RWPE1 (cell line): ENCODE results near the gene ATL2.

Source experiments
- CTCF ChIA-PET: fragments of 350-600 bp; sonication (Branson Sonifier 250); formaldehyde crosslinking; extraction: SDS; loops from one replicate; lab custom pipeline; 2021; lab: Yijun Ruan, JAX
- POLR2A ChIA-PET: fragments of 400-600 bp; formaldehyde crosslinking; extraction: SDS; loops from one replicate; lab custom pipeline; 2020; ENCODE audit warnings: antibody characterized with exemption; ENCODE audit not compliant: low non-redundant PET; lab: Yijun Ruan, JAX
- DNase-seq: peaks from one replicate; pipeline ENCODE4 v3.0.0; 2012; ENCODE audit warnings: low spot score
- H3K27ac ChIP-seq: fragments of 450-650 bp; 2 replicates; pipeline ENCODE4 v1.5.1; 2017
- TF ChIP-seq, protein P1 (sequence below): fragments of 450-650 bp; conservative IDR thresholded peaks from 2 replicates; pipeline ENCODE4 v1.5.1; 2017; ENCODE audit warnings: low read depth, mild to moderate bottlenecking

Gene ATL2

GRCh38 chr2:38255211-38255610, 121.9 kb downstream of the ATL2 start:
- ChIA-PET CTCF (no interaction called here), POLR2A (no interaction called here)
- no peak for DNase-seq
- TF ChIP-seq, protein P1, sequence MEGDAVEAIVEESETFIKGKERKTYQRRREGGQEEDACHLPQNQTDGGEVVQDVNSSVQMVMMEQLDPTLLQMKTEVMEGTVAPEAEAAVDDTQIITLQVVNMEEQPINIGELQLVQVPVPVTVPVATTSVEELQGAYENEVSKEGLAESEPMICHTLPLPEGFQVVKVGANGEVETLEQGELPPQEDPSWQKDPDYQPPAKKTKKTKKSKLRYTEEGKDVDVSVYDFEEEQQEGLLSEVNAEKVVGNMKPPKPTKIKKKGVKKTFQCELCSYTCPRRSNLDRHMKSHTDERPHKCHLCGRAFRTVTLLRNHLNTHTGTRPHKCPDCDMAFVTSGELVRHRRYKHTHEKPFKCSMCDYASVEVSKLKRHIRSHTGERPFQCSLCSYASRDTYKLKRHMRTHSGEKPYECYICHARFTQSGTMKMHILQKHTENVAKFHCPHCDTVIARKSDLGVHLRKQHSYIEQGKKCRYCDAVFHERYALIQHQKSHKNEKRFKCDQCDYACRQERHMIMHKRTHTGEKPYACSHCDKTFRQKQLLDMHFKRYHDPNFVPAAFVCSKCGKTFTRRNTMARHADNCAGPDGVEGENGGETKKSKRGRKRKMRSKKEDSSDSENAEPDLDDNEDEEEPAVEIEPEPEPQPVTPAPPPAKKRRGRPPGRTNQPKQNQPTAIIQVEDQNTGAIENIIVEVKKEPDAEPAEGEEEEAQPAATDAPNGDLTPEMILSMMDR, result no peak
- no peak overlapping the region for H3K27ac ChIP-seq

- CTCF ChIA-PET, result no interaction called here
- no peak overlapping the region for H3K27ac ChIP-seq
- POLR2A ChIA-PET, result no interaction called here
- DNase-seq, result no peak
- TF ChIP-seq, protein P1, result no peak
These were observed 122.3 kb downstream of the ATL2 start for GRCh38 chr2:38254796-38255195.

- H3K27ac ChIP-seq, result no peak overlapping the region
- ChIA-PET CTCF (interaction anchor here (0.7 kb wide), 1 partner anchor 355 kb away, joined by 6 read pairs; no protein-coding TSS in a partner anchor), POLR2A (no interaction called here)
- DNase-seq, result no peak
- TF ChIP-seq, protein P1, result no peak
These were observed 125.1 kb downstream of the ATL2 start for GRCh38 chr2:38251940-38252339.

GRCh38 chr2:38248707-38249106, 128.4 kb downstream of the ATL2 start:
- TF ChIP-seq, protein P1, result no peak
- POLR2A ChIA-PET, result no interaction called here
- no peak overlapping the region for H3K27ac ChIP-seq
- no peak for DNase-seq
- CTCF ChIA-PET, result no interaction called here

GRCh38 chr2:38248255-38248654, 128.8 kb downstream of the ATL2 start:
- POLR2A ChIA-PET, result no interaction called here
- no peak for DNase-seq
- H3K27ac ChIP-seq, result no peak overlapping the region
- CTCF ChIA-PET, result no interaction called here
- TF ChIP-seq, protein P1, result no peak

DNA sequence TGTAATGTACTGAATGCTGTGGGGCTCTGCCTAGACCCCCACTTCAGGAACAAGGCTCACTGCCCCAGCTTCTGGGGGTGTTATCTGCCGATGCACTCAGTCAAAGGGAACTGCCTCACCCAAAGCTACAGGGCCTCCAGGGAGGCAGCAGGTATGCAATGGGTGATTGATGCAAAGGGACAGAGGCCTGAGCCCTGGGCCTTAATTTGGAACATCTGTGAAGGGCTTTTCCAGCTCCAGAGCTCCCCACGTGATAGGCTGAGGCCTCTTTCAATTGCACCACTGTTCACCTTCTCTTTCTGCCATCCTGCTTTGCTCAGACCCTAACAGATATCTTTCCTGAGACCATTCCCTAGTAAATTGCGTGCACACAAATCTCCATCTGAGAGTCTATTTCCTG, 131.0 kb downstream of the ATL2 start:
- TF ChIP-seq, protein P1, result no peak
- CTCF ChIA-PET, result no interaction called here
- POLR2A ChIA-PET, result no interaction called here
- no peak overlapping the region for H3K27ac ChIP-seq
- DNase-seq, result no peak
